SK-N-SH (cell line): ENCODE measurements around the gene FAM107B. TPM values are rescaled to one million over a fixed set of nuclear protein-coding genes. Genes with fewer than 3 reads are reported as not detected.

ENCODE experiments used
- CTCF ChIA-PET: fragments of 300-600, 350-600 bp; formaldehyde crosslinking; extraction: SDS; loops from one replicate; lab custom pipeline; 2021; lab: Yijun Ruan, JAX
- POLR2A ChIA-PET: fragments of 350-600 bp; sonication (Branson Sonifier 250); formaldehyde crosslinking; extraction: SDS; loops from one replicate; lab custom pipeline; 2020; ENCODE audit warnings: antibody characterized with exemption, inconsistent platforms; lab: Yijun Ruan, JAX
- DNase-seq: peaks from one replicate; pipeline ENCODE4 v3.0.0; 2012
- H2AFZ ChIP-seq: fragments of 200-600 bp; sonication (generic); 2 replicates; pipeline ENCODE4 v1.8.1; 2016; ENCODE audit warnings: antibody characterized with exemption, mild to moderate bottlenecking, low read depth
- H3F3A ChIP-seq: fragments of 200-600 bp; sonication (generic); replicated peaks from 2 replicates; pipeline ENCODE3; 2016; ENCODE audit warnings: antibody characterized with exemption, mild to moderate bottlenecking; ENCODE audit not compliant: insufficient read depth
- H3K27ac ChIP-seq, 2 experiments: fragments of 200-500 bp in 1 of 2; fragments of 200-600 bp in 1 of 2; sonication (Bioruptor generic) in 1 of 2; sonication (generic), shearing (Covaris generic) in 1 of 2; 2 replicates each; pipeline versions ENCODE4 v1.5.1 to v1.6.1; 2014 to 2016; ENCODE audit warnings: low read depth in 2 of 2, inconsistent platforms in 1 of 2, low read length in 1 of 2, mild to moderate bottlenecking in 1 of 2, mixed read lengths in 1 of 2
- H3K27me3 ChIP-seq: fragments of 200-600 bp; sonication (generic), shearing (Covaris generic); 2 replicates; pipeline ENCODE4 v1.6.1; 2016; ENCODE audit warnings: mixed run types; ENCODE audit not compliant: insufficient read depth
- H3K36me3 ChIP-seq, 2 experiments: fragments of 200-500 bp in 1 of 2; fragments of 200-600 bp in 1 of 2; sonication (Bioruptor generic) in 1 of 2; sonication (generic) in 1 of 2; replicated peaks in 1 of 2; 2 replicates each; pipeline versions ENCODE3 to v1.5.1; 2014 to 2016; ENCODE audit warnings: low read length in 1 of 2, mild to moderate bottlenecking in 1 of 2; ENCODE audit not compliant: insufficient read depth in 2 of 2, control insufficient read depth in 1 of 2
- H3K4me1 ChIP-seq, 2 experiments: fragments of 200-500 bp in 1 of 2; fragments of 200-600 bp in 1 of 2; sonication (Bioruptor generic) in 1 of 2; sonication (generic), shearing (Covaris generic) in 1 of 2; 2 replicates each; pipeline versions ENCODE4 v1.5.1 to v1.6.1; 2014 to 2016; ENCODE audit warnings: low read depth in 1 of 2, low read length in 1 of 2, mixed run types in 1 of 2; ENCODE audit not compliant: insufficient read depth in 2 of 2, control insufficient read depth in 1 of 2
- H3K4me2 ChIP-seq: fragments of 200-600 bp; sonication (generic), shearing (Covaris generic); 2 replicates; pipeline ENCODE4 v1.6.1; 2017; ENCODE audit warnings: mixed run types
- H3K4me3 ChIP-seq, 2 experiments: fragments of 200-500 bp in 1 of 2; fragments of 200-600 bp in 1 of 2; sonication (Bioruptor generic) in 1 of 2; sonication (generic), shearing (Covaris generic) in 1 of 2; 2 replicates each; pipeline versions ENCODE4 v1.5.1 to v1.8.1; 2014 to 2016; ENCODE audit warnings: low read depth in 2 of 2, inconsistent platforms in 1 of 2, low read length in 1 of 2, mild to moderate bottlenecking in 1 of 2, mixed read lengths in 1 of 2, moderate library complexity in 1 of 2
- H3K79me2 ChIP-seq: fragments of 200-600 bp; sonication (generic); 2 replicates; pipeline ENCODE4 v1.8.1; 2017; ENCODE audit warnings: mild to moderate bottlenecking; ENCODE audit not compliant: insufficient read depth
- H3K9ac ChIP-seq: fragments of 200-600 bp; sonication (generic); 2 replicates; pipeline ENCODE4 v1.6.1; 2017; ENCODE audit warnings: mixed run types
- H3K9me2 ChIP-seq: fragments of 200-600 bp; sonication (generic); 2 replicates; pipeline ENCODE4 v1.6.1; 2017; ENCODE audit warnings: mixed run types
- H3K9me3 ChIP-seq: fragments of 200-600 bp; sonication (generic); 2 replicates; pipeline ENCODE4 v1.6.1; 2017; ENCODE audit warnings: mixed run types, mild to moderate bottlenecking, moderate library complexity
- H4K20me1 ChIP-seq: fragments of 200-600 bp; sonication (generic); 2 replicates; pipeline ENCODE4 v1.6.1; 2017; ENCODE audit warnings: mild to moderate bottlenecking, mixed run types; ENCODE audit not compliant: insufficient read depth
- CHD2 ChIP-seq: fragments of 150-350 bp; IDR thresholded peaks from 2 replicates; pipeline ENCODE4 v1.6.1; 2018; ENCODE audit warnings: low read length; ENCODE audit not compliant: partially characterized antibody
- GABPA ChIP-seq: IDR thresholded peaks from 2 replicates; pipeline ENCODE4 v1.4.0; 2012; ENCODE audit warnings: low read depth, mild to moderate bottlenecking
- MEF2A ChIP-seq: IDR thresholded peaks from 2 replicates; pipeline ENCODE4 v1.4.0; 2012; ENCODE audit warnings: low read depth, borderline replicate concordance
- NFIC ChIP-seq: IDR thresholded peaks from 2 replicates; pipeline ENCODE4 v1.4.0; 2012; ENCODE audit warnings: borderline replicate concordance
- PBX3 ChIP-seq: IDR thresholded peaks from 2 replicates; pipeline ENCODE4; 2012
- REST ChIP-seq: IDR thresholded peaks from 2 replicates; pipeline ENCODE4 v1.6.1; 2012; ENCODE audit warnings: mild to moderate bottlenecking, low read depth, low read length, moderate library complexity
- TEAD4 ChIP-seq: IDR thresholded peaks from 2 replicates; pipeline ENCODE4 v1.4.0; 2012; ENCODE audit warnings: mild to moderate bottlenecking, borderline replicate concordance; ENCODE audit not compliant: insufficient read depth
- WGBS: methylation state at CpG from one replicate; pipeline ENCODE4 v1.1.6; 2017; ENCODE audit warnings: low lambda C conversion rate; 5-methylcytosine and 5-hydroxymethylcytosine counted together
- polyA plus RNA-seq, 3 experiments: library from polyadenylated mRNA; depleted of rRNA; stranded (reverse); fragments of >200 nt; gene quantifications; 2 replicates each; pipeline ENCODE4 v1.2.3, GENCODE V29; 2012

Gene FAM107B
- polyA plus RNA-seq, 1 of the 3 experiments (the other 2 are of a cell fraction): 1.0 TPM

- no peaks in the 10 kb centered on the region for H3K79me2 ChIP-seq
- 57% methylated on average over 5 of the region's 5 CpGs for WGBS
- no peak overlapping the region for H3K9ac ChIP-seq
- H4K20me1 ChIP-seq: no peaks in the 10 kb centered on the region
- no peak for DNase-seq
- no peak overlapping the region for H2AFZ ChIP-seq
- H3K4me3 ChIP-seq: no peak overlapping the region
- H3K4me1 ChIP-seq: peaks cover 0 to 2% of the 10 kb centered on the region in 2 experiments; a peak in 1 of 4 replicates
- H3K4me2 ChIP-seq: no peak overlapping the region
- H3K9me2 ChIP-seq: no peaks in the 10 kb centered on the region
- ChIA-PET CTCF (no interaction called here), POLR2A (no interaction called here)
- H3K9me3 ChIP-seq: no peaks in the 10 kb centered on the region
- H3K36me3 ChIP-seq: no peaks in the 10 kb centered on the region
- TF ChIP-seq NFIC (no peak), PBX3 (no peak), GABPA (no peak), MEF2A (no peak), CHD2 (no peak), REST (no peak)
- H3F3A ChIP-seq: no peaks in the 10 kb centered on the region
- no peak overlapping the region for H3K27ac ChIP-seq
- no peaks in the 10 kb centered on the region for H3K27me3 ChIP-seq
These were observed 77.4 kb downstream of the FAM107B start for GRCh38 chr10:14697281-14697680.

- no peak overlapping the region for H2AFZ ChIP-seq
- no peaks in the 10 kb centered on the region for H3F3A ChIP-seq
- H3K9ac ChIP-seq: no peak overlapping the region
- POLR2A ChIA-PET: no interaction called here
- no peaks in the 10 kb centered on the region for H3K79me2 ChIP-seq
- no peak overlapping the region for H3K4me3 ChIP-seq
- H3K36me3 ChIP-seq: no peaks in the 10 kb centered on the region
- H3K4me1 ChIP-seq: peaks cover 0 to 2% of the 10 kb centered on the region in 2 experiments; a peak in 1 of 4 replicates
- no peak overlapping the region for H3K4me2 ChIP-seq
- H3K27ac ChIP-seq: no peak overlapping the region
- 63% methylated on average over 5 of the region's 5 CpGs for WGBS
- DNase-seq: no peak
- H3K9me2 ChIP-seq: no peaks in the 10 kb centered on the region
- no peaks in the 10 kb centered on the region for H3K27me3 ChIP-seq
- no peaks in the 10 kb centered on the region for H3K9me3 ChIP-seq
- no peaks in the 10 kb centered on the region for H4K20me1 ChIP-seq
- CTCF ChIA-PET: no interaction called here
- TF ChIP-seq TEAD4: no peak
These were observed 77.9 kb downstream of the FAM107B start for GRCh38 chr10:14696821-14697220.
